Skin of body (tissue), 2 donors: ENCODE results near the gene CAMK2D. TPM values are rescaled to one million over a fixed set of nuclear protein-coding genes. Genes with fewer than 3 reads are reported as not detected.

Experiments used
- DNase-seq: peaks from one replicate; lab custom pipeline; 2025; lab: John Stamatoyannopoulos, UW
- total RNA-seq: library from RNA; depleted of rRNA; stranded (reverse); fragments of >200 nt; gene quantifications from one replicate; pipeline ENCODE4 v1.2.3, GENCODE V29; 2014

Gene CAMK2D
- total RNA-seq, 1 donor from 2014 or later = 92.6 TPM

DNA sequence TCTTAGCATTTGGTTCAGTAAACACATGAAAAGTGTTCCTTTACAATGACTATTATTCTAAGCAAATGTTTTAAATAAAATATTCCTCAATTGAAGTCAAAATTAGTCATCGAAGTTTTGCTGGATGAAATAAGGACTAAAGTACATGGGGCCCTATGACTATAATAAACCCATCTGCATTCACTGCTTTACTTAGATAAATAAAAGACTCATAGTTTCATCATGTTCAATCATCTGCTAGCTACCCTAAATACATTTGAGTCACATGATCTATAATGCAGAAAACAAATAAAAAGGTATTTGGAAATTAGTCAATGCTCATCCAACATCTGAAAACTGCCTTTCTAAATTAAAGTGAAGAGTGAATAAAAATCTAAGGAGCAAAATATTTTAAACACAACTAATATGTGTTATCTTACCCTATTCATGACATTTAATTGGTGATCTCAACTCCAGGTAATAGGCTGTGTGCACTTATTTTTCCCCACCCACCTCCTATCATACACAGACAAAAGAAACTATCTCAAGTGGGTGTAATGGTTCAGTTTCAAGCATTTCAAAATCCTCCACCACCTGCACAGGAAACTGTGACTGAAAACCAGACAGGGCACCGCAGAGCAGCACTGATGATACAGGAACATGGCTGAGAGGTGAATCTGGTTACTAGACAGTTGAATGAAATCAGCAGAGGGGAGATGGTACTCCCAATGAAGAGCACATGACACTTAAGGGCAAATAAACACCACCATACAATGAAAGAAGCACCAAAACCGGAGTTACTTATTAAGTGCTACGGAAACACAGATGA is 78.6 kb downstream of the CAMK2D start:
- no peak for DNase-seq

- DNase-seq = no peak
Measured at GRCh38 chr4:113678641-113679040, 82.9 kb downstream of the CAMK2D start.

- no peak for DNase-seq
Measured at GRCh38 chr4:113677325-113677724, 84.2 kb downstream of the CAMK2D start.

DNA sequence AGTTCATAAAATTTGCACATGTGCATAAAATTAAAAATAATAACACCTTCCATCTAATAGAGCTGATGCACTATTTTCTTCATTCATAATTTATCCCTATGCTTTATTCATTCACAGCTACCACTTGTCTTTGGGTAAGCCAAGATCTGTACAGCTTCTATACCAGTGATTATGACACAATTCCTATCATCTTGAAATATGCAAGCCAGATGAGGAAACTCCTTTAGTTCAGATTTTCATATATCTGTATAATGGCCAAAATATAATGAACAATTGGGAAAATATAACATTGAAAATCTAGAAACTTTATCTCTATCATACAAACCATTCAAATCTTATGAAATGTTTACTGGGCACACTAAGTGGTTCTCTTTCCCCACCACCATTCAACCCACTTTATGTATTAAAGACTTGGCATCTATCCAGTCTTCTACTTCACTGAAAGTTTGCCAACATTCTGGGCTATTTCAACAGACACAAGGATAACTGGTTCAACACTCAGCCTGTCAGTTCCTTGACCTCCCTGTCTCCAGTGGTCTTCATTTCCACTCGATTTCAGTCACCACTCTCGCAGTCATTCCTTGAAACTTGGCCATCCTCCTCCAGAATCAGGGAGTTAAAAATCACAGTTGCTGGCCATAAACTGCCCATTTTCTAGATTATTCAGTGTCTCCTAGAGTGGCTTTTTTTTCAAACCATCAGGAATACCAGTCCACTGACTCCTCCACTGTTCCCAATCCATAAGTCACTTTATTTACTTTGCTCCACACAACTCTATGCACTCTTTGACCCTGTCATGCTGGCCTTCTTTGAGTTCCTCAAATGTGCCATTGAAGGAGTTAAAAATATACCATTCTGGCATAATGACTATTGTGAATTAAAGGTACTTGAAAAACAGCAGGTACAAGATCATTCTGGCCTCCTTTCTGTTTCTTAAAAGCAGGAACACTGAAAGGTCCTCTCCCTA is 85.5 kb downstream of the CAMK2D start:
- DNase-seq = no peak

DNA sequence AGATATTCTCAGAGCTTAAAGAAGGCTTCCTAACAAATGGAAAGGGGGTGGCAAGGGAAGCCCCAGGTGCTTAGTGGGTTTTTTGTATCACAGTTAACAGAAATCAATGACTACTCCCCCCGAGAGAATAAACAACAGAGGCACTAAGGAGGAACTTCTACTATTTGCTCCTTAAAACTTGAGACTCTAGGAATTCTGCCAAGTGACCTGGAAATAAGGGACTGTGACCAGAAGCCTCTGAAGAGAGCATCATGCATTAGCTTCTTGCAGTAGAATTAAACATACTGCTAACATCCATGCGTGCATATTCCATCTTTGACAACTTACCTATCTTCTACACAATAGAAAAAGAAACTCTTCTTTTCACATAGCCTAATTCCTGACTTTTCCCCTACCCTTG is 86.8 kb downstream of the CAMK2D start:
- DNase-seq = no peak

DNA sequence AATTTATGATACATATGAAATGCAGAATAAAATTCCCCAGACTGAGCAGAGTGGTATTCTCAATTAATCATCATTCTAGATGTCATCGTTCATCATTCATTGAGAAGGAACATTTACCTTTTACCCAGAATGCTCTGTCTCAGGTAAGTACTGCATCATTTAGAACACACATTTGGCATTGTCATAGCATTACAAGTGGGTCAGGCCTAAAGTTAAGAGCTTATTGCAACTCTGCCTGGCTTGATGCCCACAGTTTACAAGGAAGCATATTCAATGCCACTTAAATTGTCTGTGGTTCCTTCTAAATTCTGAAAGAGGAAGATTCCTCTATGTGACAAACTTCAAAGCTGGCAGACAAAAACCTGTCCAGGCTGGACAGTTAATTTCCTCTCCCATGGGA is 87.3 kb downstream of the CAMK2D start:
- DNase-seq = no peak

DNA sequence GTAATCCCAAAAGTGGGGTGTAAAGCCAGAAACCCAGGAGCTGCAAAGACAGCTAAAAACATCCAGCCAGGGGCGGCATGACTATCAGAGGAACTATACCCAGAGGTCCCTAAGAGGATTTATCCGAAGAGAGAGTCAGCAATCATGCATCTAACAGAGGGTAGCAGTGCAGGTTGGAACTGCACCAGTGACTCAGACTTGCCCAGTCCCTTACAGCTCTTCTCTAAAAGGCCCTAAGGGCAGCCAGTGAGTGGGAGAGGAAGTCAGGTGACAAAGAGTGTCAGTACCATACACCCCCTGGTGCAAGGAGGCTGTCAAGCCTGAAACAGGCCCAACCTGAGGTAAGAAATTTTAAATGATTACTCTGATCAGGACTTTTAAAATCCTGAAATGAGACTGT is 88.1 kb downstream of the CAMK2D start:
- no peak for DNase-seq

DNA sequence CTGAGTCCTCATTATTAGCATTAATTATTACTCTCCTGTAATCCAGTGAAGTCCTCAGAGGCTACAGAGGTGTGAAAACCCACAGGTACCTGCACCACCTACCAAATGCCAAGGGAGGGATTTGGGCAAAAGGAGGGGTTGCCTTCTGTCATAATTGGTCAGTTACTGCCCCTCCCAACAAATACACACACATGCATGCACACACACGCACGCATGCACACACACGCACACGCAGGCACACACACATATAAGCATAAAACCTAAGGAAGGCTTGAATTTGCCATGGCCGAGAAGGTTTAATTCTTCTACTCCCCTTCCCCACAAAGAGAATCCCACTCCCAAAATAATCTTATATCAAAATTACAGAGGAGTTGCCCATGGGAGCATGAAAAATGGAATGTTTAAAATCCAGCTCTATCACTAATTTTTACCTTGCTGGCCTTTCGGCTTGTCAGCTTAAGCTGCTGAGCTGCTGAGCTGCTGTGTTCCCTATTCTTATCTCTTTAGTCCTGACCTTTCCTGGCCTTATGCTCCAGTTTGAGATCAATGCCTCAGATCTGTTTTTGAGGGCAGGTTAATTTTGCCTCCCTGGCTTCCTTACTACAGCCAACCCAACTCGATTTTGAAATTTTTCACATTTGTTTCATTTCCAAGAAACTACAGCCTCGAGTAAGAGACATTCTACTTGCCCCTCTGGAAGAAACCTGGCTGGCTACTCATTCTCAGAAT is 95.0 kb downstream of the CAMK2D start:
- DNase-seq = no peak

- DNase-seq = no peak
Measured at GRCh38 chr4:113665036-113665435, 96.5 kb downstream of the CAMK2D start.

- no peak for DNase-seq
Measured at GRCh38 chr4:113662581-113662980, 99.0 kb downstream of the CAMK2D start.

- no peak for DNase-seq
Measured at GRCh38 chr4:113659127-113659526, 102.4 kb downstream of the CAMK2D start.

DNA sequence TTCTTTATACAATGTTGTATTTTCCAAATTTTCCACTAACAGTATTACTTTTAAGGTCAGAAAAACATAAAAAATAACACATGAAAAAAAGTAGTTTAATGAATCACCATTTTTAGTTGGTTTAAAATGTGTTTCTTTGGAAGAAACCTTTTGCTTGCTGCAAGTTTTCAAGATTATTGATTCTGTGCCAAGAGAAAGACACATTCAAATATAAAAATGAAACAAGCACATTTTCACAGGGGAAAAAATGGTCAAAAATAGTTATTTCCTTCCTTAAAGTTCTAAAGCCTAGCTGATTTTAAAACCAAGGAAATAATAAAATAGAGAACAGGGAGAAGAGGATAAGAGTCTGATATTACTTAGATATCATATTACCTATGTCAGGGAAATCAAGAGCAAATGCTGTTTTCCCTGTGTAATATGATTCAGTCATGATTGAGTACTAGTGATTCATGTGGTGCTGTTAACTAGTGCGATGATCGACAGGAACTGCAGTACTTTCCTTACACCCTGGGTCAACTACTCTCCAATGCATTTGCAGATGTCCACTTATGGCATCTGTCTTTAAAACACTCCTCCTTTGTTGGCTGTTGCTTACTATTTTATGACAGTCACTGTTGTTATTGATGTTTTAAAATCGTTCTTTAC is 103.8 kb downstream of the CAMK2D start:
- DNase-seq = peak; percentile 16

DNA sequence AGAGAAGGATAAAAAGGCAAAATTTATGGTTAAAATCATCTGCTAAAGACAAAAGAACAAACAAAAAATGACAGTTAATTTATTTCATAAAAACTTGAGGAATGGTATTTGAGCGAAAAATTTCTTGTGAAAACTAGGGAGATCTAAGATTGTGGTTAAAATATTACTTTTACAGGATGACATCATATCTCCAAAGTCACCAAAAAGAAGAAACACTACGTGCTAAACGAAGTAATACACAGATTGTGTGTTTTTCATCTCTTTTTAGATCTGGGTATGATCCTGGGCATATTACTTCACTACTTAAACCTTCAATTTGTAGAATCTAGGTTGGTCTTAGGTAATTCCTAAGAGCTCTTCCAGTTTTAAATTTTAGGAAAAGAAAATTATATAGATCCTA is 107.7 kb downstream of the CAMK2D start:
- DNase-seq = no peak

DNA sequence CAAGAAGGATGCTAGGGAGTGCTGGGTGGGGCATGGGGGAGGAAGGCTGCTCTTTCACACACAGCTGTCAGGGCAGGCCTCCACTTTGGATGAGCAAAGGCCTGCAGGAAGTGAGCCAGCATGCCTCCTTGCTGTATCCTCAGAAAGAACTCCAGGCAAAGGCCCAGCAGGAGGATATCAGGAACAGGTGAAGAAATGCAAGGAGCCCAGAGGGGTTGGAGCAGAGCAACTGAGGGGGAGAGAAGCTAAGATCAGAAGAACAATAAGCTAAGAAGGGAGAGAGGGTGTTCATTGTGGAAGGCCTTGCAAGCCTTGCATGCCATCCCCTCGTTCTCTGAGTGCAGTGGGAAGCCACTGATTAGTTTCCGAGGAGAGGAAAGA is 115.1 kb downstream of the CAMK2D start:
- DNase-seq = no peak

DNA sequence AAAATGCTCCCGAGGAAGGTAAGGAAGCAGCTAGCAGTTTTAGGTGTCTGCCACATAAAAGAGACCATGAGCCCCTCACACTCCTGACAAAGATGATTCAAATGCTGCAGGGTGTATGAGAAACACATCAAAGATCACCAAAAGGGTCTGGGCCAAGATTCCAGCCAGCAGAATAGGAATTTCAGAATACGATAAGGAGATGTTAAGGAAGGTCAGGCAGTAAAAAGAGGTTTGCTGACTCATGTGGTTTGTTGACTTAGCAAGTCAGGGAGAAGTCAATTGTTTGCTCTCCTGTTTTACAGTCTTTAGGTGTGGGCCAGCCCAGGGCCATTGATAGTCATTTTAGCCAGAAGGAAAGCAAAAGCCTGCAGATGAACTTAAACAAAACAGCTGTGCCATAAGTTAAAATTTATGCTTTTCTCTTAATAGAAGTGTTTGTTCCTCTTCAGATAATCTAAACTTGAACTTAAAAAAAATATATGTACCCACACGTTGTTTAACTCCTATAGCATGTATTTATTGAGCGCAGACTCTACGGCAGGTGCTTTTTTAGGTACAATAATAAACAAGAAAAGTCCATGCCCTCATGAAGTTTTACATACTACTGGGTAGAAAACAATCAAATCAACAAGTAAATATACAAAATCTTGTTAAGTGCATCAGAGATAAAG is 115.6 kb downstream of the CAMK2D start:
- no peak for DNase-seq

DNA sequence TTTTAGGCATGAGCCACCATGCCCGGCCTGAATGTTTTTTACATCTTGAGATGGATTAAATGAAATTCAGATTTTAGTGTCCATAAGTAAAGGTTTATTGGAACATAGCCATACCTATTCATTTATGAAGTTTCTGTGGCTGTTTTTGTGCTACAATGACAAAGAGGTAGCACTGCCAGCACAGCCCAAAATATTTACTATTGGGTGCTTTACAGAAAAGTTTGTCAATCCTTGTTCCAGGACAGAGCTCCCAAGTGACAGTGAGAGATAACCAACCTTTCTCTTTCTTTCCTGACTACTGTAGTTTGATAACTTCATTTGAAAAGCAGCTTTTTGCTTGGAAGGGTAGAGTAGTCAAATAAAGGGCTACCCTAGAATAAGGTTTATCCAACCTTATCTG is 116.2 kb downstream of the CAMK2D start:
- DNase-seq = no peak

DNA sequence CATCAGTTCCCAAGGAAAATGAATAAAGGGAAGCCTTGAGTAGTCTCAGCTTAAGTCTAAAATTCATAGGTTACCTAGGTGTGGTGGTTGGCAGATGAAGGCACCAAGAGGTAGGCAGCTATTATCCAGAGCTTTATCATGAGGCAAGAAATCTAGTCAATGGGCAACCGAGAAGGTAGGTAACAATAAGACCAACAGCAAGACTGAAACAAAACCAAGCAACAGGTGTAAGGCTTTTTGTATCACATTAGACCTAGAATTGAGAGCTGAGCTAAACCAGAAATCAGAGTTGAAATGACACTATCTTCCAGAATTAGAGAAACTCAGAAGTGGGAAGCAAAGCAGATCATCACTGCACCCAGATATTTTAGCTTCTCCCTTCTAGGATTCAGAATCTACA is 117.1 kb downstream of the CAMK2D start:
- DNase-seq = no peak

- DNase-seq = no peak
Measured at GRCh38 chr4:113643505-113643904, 118.0 kb downstream of the CAMK2D start.

GRCh38 chr4:113641025-113641431 is 120.5 kb downstream of the CAMK2D start:
- DNase-seq = no peak

DNA sequence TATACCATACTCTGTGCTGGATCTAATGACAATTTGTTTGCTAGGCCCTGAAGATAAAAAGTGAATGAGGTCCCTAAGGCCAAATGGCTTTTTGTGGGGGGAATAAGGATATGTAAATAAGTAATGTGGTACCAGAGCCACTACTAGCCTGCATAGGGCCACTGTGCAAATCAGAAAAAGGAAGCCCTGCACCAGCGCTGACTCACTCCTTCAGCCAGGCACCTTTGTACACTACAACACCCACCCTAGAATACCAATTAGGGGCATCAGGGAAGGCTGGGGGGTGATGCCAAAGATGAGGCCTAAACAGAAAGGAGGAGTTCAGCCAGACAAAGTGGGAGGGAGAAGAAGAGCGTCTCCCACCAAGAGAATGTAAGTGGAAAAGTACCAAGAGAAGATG is 122.2 kb downstream of the CAMK2D start:
- no peak for DNase-seq

GRCh38 chr4:113638562-113638832 is 123.0 kb downstream of the CAMK2D start:
- DNase-seq = no peak
